Astrocyte of the cerebellum (primary cell): ENCODE data around the gene RIC1.
"Not testable (repeated sequence)": the region's sequence is repeated elsewhere in the genome, so short reads cannot be mapped to it uniquely, and the experiment has no call there.

Source experiments
- DNase-seq: peaks from one replicate; pipeline ENCODE4 v3.0.0-alpha.2; 2011; ENCODE audit warnings: low read depth
- H3K4me3 ChIP-seq: 2 replicates; pipeline ENCODE4 v1.5.1; 2011; ENCODE audit warnings: mild to moderate bottlenecking, low read depth, low read length, moderate library complexity
- CTCF ChIP-seq: IDR thresholded peaks from 2 replicates; pipeline ENCODE4 v1.5.1; 2012; ENCODE audit warnings: low read length, low read depth, moderate library complexity, mild to moderate bottlenecking; ENCODE audit errors: missing control alignments
- in situ Hi-C: cut with HindIII; loops from 2 replicates; pipeline ENCODE4 v1.10.0; 2017; ENCODE audit warnings: low sequenced_read_pairs

RIC1 gene

GRCh38 chr9:5665059-5665458, 36.2 kb downstream of the RIC1 start:
- no peak overlapping the region for H3K4me3 ChIP-seq
- TF ChIP-seq CTCF = no peak
- no peak for DNase-seq
- in situ Hi-C loops = no loop called here

- H3K4me3 ChIP-seq = no peak overlapping the region
- in situ Hi-C loops = no loop called here
- DNase-seq = no peak
- no peak for TF ChIP-seq CTCF
These were observed 38.5 kb downstream of the RIC1 start for GRCh38 chr9:5667391-5667790.

GRCh38 chr9:5670079-5670478, 41.2 kb downstream of the RIC1 start:
- DNase-seq = no peak
- no peak overlapping the region for H3K4me3 ChIP-seq
- TF ChIP-seq CTCF = no peak
- in situ Hi-C loops = no loop called here

- in situ Hi-C loops = no loop called here
These were observed 42.9 kb downstream of the RIC1 start for GRCh38 chr9:5671711-5672353.

GRCh38 chr9:5675046-5675445, 46.1 kb downstream of the RIC1 start:
- DNase-seq, H3K4me3 ChIP-seq, in situ Hi-C loops: not testable (repeated sequence)

More at GRCh38 chr9:5671711-5672353, 42.9 kb downstream of the RIC1 start:
- H3K4me3 ChIP-seq = no peak overlapping the region
- DNase-seq = peak; percentile 46
- no peak for TF ChIP-seq CTCF

- in situ Hi-C loops, DNase-seq, H3K4me3 ChIP-seq: not testable (repeated sequence)
These were observed 54.7 kb downstream of the RIC1 start for GRCh38 chr9:5683591-5683990.

- no peak for DNase-seq
- no peak overlapping the region for H3K4me3 ChIP-seq
- in situ Hi-C loops = no loop called here
- no peak for TF ChIP-seq CTCF
These were observed 55.2 kb downstream of the RIC1 start for GRCh38 chr9:5684101-5684500.

GRCh38 chr9:5688109-5688508, 59.2 kb downstream of the RIC1 start:
- in situ Hi-C loops = no loop called here
- DNase-seq = no peak
- H3K4me3 ChIP-seq = no peak overlapping the region
- no peak for TF ChIP-seq CTCF
